ENCODE measurements around the gene UBA52.

GRCh38 chr19:18593367-18594095 lies 21.9 kb downstream of the UBA52 start:
- TF ChIP-seq CTCF (IDR thresholded peaks at IDR 0.05; ENCODE audit: low read depth, low read length, poor library complexity, severe bottlenecking) = no peak
- no peak for TF ChIP-seq EZH2phosphoT487 (IDR thresholded peaks at IDR 0.05; ENCODE audit: borderline replicate concordance, low read length)
